Measurements from ENCODE around the gene RAD51AP2. TPM values are rescaled to one million over a fixed set of nuclear protein-coding genes. Genes with fewer than 3 reads are reported as not detected.

The RAD51AP2 gene
- total and polyA plus RNA-seq, 2 of the 13 experiments (the other 11 are each of a cell fraction or from before 2014, with no cell fraction given): 0.11 to 0.12 TPM

- TF ChIP-seq, protein P1, sequence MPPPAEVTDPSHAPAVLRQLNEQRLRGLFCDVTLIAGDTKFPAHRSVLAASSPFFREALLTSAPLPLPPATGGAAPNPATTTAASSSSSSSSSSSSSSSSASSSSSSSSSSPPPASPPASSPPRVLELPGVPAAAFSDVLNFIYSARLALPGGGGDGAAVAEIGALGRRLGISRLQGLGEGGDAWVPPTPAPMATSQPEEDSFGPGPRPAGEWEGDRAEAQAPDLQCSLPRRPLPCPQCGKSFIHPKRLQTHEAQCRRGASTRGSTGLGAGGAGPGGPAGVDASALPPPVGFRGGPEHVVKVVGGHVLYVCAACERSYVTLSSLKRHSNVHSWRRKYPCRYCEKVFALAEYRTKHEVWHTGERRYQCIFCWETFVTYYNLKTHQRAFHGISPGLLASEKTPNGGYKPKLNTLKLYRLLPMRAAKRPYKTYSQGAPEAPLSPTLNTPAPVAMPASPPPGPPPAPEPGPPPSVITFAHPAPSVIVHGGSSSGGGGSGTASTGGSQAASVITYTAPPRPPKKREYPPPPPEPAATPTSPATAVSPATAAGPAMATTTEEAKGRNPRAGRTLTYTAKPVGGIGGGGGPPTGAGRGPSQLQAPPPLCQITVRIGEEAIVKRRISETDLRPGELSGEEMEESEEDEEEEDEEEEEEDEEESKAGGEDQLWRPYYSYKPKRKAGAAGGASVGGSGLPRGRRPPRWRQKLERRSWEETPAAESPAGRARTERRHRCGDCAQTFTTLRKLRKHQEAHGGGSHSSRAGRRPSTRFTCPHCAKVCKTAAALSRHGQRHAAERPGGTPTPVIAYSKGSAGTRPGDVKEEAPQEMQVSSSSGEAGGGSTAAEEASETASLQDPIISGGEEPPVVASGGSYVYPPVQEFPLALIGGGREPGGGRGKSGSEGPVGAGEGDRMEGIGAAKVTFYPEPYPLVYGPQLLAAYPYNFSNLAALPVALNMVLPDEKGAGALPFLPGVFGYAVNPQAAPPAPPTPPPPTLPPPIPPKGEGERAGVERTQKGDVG (CRISPR knock-in tag; IDR thresholded peaks at IDR 0.05; ENCODE audit: borderline replicate concordance): peak; percentile 59; the same call in 1 of the 2 replicates
- TF ChIP-seq ZNF703 (CRISPR knock-in tag; IDR thresholded peaks at IDR 0.05; ENCODE audit: borderline replicate concordance) (peak; percentile 89), SAFB2 (CRISPR knock-in tag; IDR thresholded peaks at IDR 0.05; ENCODE audit: borderline replicate concordance, low read depth) (peak; percentile 91), NR2C2 (CRISPR knock-in tag; IDR thresholded peaks at IDR 0.05; ENCODE audit: borderline replicate concordance) (peak; percentile 61; the same call in 1 of the 2 replicates), ZNF354B (CRISPR knock-in tag; IDR thresholded peaks at IDR 0.05) (0 out of 2 replicates have a peak, but pooled peaks have one; percentile 3), TAF15 (IDR thresholded peaks at IDR 0.05; ENCODE audit: low read depth, low read length, poor library complexity, severe bottlenecking) (peak; percentile 87), ZNF670 (CRISPR knock-in tag; IDR thresholded peaks at IDR 0.05; ENCODE audit: borderline replicate concordance) (peak; percentile 89), HNF4G (IDR thresholded peaks at IDR 0.05; ENCODE audit: borderline replicate concordance, low read depth, low read length) (peak; percentile 16; the same call in 1 of the 2 replicates), HNF4G (CRISPR knock-in tag; IDR thresholded peaks at IDR 0.05; ENCODE audit: borderline replicate concordance, low read depth) (no peak; the same call in 1 of the 2 replicates), TGIF2 (CRISPR knock-in tag; IDR thresholded peaks at IDR 0.05) (peak; percentile 63; the same call in 1 of the 2 replicates), ZBTB1 (CRISPR knock-in tag; IDR thresholded peaks at IDR 0.05; ENCODE audit: borderline replicate concordance) (no peak), HHEX (CRISPR knock-in tag; IDR thresholded peaks at IDR 0.05) (no peak), HOXD1 (CRISPR knock-in tag; IDR thresholded peaks at IDR 0.05) (0 out of 2 replicates have a peak, but pooled peaks have one; percentile 92), POLR2AphosphoS5 (IDR thresholded peaks at IDR 0.05; ENCODE audit: low read depth, low read length) (peak; percentile 80), CBX1 (IDR thresholded peaks at IDR 0.05; ENCODE audit: low read depth) (no peak), ARHGAP35 (CRISPR knock-in tag; IDR thresholded peaks at IDR 0.05; ENCODE audit: borderline replicate concordance) (peak; percentile 57; the same call in 1 of the 2 replicates), ZNF850 (CRISPR knock-in tag; conservative IDR thresholded peaks at IDR 0.05) (0 out of 2 replicates have a peak, but pooled peaks have one; percentile 47), REPIN1 (CRISPR knock-in tag; IDR thresholded peaks at IDR 0.05; ENCODE audit: borderline replicate concordance, low read depth) (peak; percentile 91), GABPA (IDR thresholded peaks at IDR 0.05; ENCODE audit: low read depth, low read length) (peak; percentile 38), GABPA (CRISPR knock-in tag; IDR thresholded peaks at IDR 0.05; ENCODE audit: low read depth) (peak; percentile 45), ZNF589 (CRISPR knock-in tag; conservative IDR thresholded peaks at IDR 0.05) (peak; percentile 94), JUND (CRISPR knock-in tag; IDR thresholded peaks at IDR 0.05) (peak; percentile 74; the same call in 1 of the 2 replicates), ZNF75D (CRISPR knock-in tag; IDR thresholded peaks at IDR 0.05; ENCODE audit: borderline replicate concordance) (no peak), ZBTB10 (CRISPR knock-in tag; IDR thresholded peaks at IDR 0.05; ENCODE audit: borderline replicate concordance) (peak; percentile 94), HNF4A (CRISPR knock-in tag; IDR thresholded peaks at IDR 0.05) (peak; percentile 57)
Measured at GRCh38 chr2:17538844-17539554, 20.8 kb upstream of the RAD51AP2 start (continued).

Measured in HepG2 (cell line).